ENCODE results near the gene ADIPOR1.
"Not testable (repeated sequence)": the region's sequence is repeated elsewhere in the genome, so short reads cannot be mapped to it uniquely, and the experiment has no call there.

The ADIPOR1 gene

GRCh38 chr1:202968351-202968750 is 10.2 kb upstream of the ADIPOR1 start:
- no peak for DNase-seq

- peak; percentile 4 for DNase-seq
Observed at GRCh38 chr1:202967684-202968281, 9.7 kb upstream of the ADIPOR1 start.

GRCh38 chr1:202966006-202966898 is 8.1 kb upstream of the ADIPOR1 start:
- no peak for DNase-seq

- no peak for DNase-seq
Observed at GRCh38 chr1:202965422-202965821, 7.3 kb upstream of the ADIPOR1 start.

GRCh38 chr1:202964791-202965410 is 6.8 kb upstream of the ADIPOR1 start:
- DNase-seq, result no peak

- no peak for DNase-seq
Observed at GRCh38 chr1:202961220-202961880, 3.2 kb upstream of the ADIPOR1 start.

GRCh38 chr1:202959276-202959620 is 1.1 kb upstream of the ADIPOR1 start:
- no peak for DNase-seq

- no peak for DNase-seq
Observed at GRCh38 chr1:202958544-202959275, 598 bp upstream of the ADIPOR1 start.

GRCh38 chr1:202956969-202957368 is 1.1 kb downstream of the ADIPOR1 start:
- DNase-seq, result no peak

- no peak for DNase-seq
Observed at GRCh38 chr1:202954057-202954745, 3.9 kb downstream of the ADIPOR1 start.

GRCh38 chr1:202953392-202953791 is 4.7 kb downstream of the ADIPOR1 start:
- no peak for DNase-seq

GRCh38 chr1:202952818-202953217 is 5.3 kb downstream of the ADIPOR1 start:
- peak; percentile 57 for DNase-seq

- no peak for DNase-seq
Observed at GRCh38 chr1:202952099-202952498, 6.0 kb downstream of the ADIPOR1 start.

- no peak for DNase-seq
Observed at GRCh38 chr1:202951437-202951836, 6.7 kb downstream of the ADIPOR1 start.

- no peak for DNase-seq
Observed at GRCh38 chr1:202945483-202945882, 12.6 kb downstream of the ADIPOR1 start.

- no peak for DNase-seq
Observed at GRCh38 chr1:202944438-202944921, 13.6 kb downstream of the ADIPOR1 start.

- no peak for DNase-seq
Observed at GRCh38 chr1:202942426-202942825, 15.7 kb downstream of the ADIPOR1 start.

GRCh38 chr1:202941372-202941771 is 16.7 kb downstream of the ADIPOR1 start:
- DNase-seq, result no peak

GRCh38 chr1:202940561-202940960 is 17.6 kb downstream of the ADIPOR1 start:
- DNase-seq, result no peak

GRCh38 chr1:202938287-202938925 is 19.7 kb downstream of the ADIPOR1 start:
- DNase-seq, result no peak

- not testable (repeated sequence) for DNase-seq
Observed at GRCh38 chr1:202936409-202936808, 21.7 kb downstream of the ADIPOR1 start.
